Neural progenitor cell (in vitro differentiated cells): ENCODE measurements around the gene SLC17A9. TPM values are rescaled to one million over a fixed set of nuclear protein-coding genes. Genes with fewer than 3 reads are reported as not detected.
A peak's percentile ranks its signal among the peaks of the same experiment; 100 is the strongest.

ENCODE experiments used
- DNase-seq: peaks from one replicate; pipeline ENCODE4 v3.0.0-alpha.2; 2016; ENCODE audit warnings: low spot score
- H2AFZ ChIP-seq: fragments of 200-600 bp; sonication (generic); replicated peaks from 2 replicates; pipeline ENCODE4 v1.6.1; 2016; ENCODE audit warnings: antibody characterized with exemption
- H3F3A ChIP-seq: fragments of 200-600 bp; sonication (generic); 2 replicates; pipeline ENCODE4 v1.6.1; 2016; ENCODE audit warnings: antibody characterized with exemption, low read depth
- H3K27ac ChIP-seq: fragments of 200-600 bp; sonication (generic); 2 replicates; pipeline ENCODE4 v1.5.1; 2016; ENCODE audit warnings: mild to moderate bottlenecking
- H3K27me3 ChIP-seq: fragments of 200-600 bp; sonication (generic); 2 replicates; pipeline ENCODE4 v1.6.1; 2016; ENCODE audit warnings: mild to moderate bottlenecking, moderate library complexity
- H3K36me3 ChIP-seq: fragments of 200-600 bp; sonication (generic); 2 replicates; pipeline ENCODE4 v1.5.1; 2016
- H3K4me1 ChIP-seq: fragments of 200-600 bp; sonication (generic); 2 replicates; pipeline ENCODE4 v1.6.1; 2016; ENCODE audit warnings: mixed run types
- H3K4me2 ChIP-seq: fragments of 200-600 bp; sonication (generic); 2 replicates; pipeline ENCODE4 v1.6.1; 2016
- H3K4me3 ChIP-seq: fragments of 200-600 bp; sonication (generic); 2 replicates; pipeline ENCODE4 v1.5.1; 2016
- H3K79me2 ChIP-seq: fragments of 200-600 bp; sonication (generic); 2 replicates; pipeline ENCODE4 v1.6.1; 2016; ENCODE audit warnings: low read depth
- H3K9ac ChIP-seq: fragments of 200-600 bp; sonication (generic); 2 replicates; pipeline ENCODE4 v1.6.1; 2016
- H3K9me3 ChIP-seq: fragments of 200-600 bp; sonication (generic); 2 replicates; pipeline ENCODE4 v1.5.1; 2016; ENCODE audit warnings: low read depth
- H4K20me1 ChIP-seq: fragments of 200-600 bp; sonication (generic); 2 replicates; pipeline ENCODE4 v1.6.1; 2016; ENCODE audit warnings: low read depth
- H3K27ac Mint-ChIP-seq: 3 replicates; pipeline ENCODE4 v1.8.0; 2021; ENCODE audit warnings: mixed read lengths
- H3K27me3 Mint-ChIP-seq: 2 replicates; pipeline ENCODE4 v1.8.0; 2022; ENCODE audit warnings: low read depth, mild to moderate bottlenecking, inconsistent platforms, moderate library complexity, mixed read lengths; ENCODE audit not compliant: insufficient read depth
- H3K36me3 Mint-ChIP-seq: 3 replicates; pipeline ENCODE4 v1.8.0; 2021; ENCODE audit warnings: mixed read lengths
- H3K4me1 Mint-ChIP-seq: 3 replicates; pipeline ENCODE4 v1.8.0; 2021; ENCODE audit warnings: mixed read lengths
- H3K4me3 Mint-ChIP-seq: 3 replicates; pipeline ENCODE4 v1.8.0; 2021; ENCODE audit warnings: mild to moderate bottlenecking, moderate library complexity, mixed read lengths
- H3K9me3 Mint-ChIP-seq: 3 replicates; pipeline ENCODE4 v1.8.0; 2020; ENCODE audit warnings: mixed read lengths
- CTCF ChIP-seq: fragments of 200-600 bp; sonication (generic); IDR thresholded peaks from 2 replicates; pipeline ENCODE4 v1.5.1; 2017; ENCODE audit warnings: antibody characterized with exemption, mild to moderate bottlenecking
- EZH2 ChIP-seq: fragments of 200-600 bp; sonication (generic); IDR thresholded peaks from 2 replicates; pipeline ENCODE4 v1.6.1; 2017; ENCODE audit warnings: antibody characterized with exemption, mild to moderate bottlenecking, moderate library complexity
- EZH2phosphoT487 ChIP-seq: fragments of 200-600 bp; sonication (generic); IDR thresholded peaks from 2 replicates; pipeline ENCODE4 v1.6.1; 2017; ENCODE audit warnings: antibody characterized with exemption
- total RNA-seq: library from RNA; depleted of rRNA; stranded (reverse); fragments of >200 nt; gene quantifications from 2 replicates; pipeline ENCODE4 v1.2.3, GENCODE V29; 2015; ENCODE audit warnings: low replicate concordance

Gene SLC17A9
- total RNA-seq, 1 donor from 2014 or later = 0.17 TPM

DNA sequence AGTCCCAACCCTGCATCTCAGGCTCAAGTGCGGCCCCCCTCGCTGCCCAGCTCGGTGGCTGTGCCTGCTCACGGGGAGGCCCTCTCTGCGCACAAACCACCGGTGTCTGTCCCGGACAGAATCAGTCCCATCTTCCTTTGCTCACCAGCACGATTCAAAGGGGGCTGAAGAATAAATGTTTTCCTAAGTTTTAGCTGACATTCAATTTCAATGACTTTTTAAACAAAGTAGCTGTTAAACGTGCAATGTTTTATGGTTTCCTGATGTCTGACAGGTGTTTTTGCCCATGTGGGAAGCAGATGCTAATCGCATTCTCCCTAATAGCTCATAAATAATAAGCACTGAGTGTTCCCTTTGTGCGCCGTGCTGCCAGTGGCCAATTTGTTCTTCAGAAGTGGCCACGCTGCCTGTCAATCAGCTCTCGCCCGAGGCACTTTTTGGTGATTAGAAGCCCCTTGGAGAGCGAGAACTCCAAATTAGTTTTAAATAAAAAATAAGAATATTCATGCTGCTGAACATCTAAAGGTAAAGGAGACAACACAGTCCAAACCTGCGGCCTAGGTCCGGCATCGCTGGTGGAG lies 28.0 kb downstream of the SLC17A9 start:
- peak overlapping the region; percentile 53 for H3K27ac Mint-ChIP-seq
- Histone ChIP-seq H3K27me3 (peaks cover 26% of the 10 kb centered on the region), H3K4me1 (peaks cover 33% of the 10 kb centered on the region), H3K79me2 (no peaks in the 10 kb centered on the region), H4K20me1 (no peaks in the 10 kb centered on the region), H3K9me3 (no peaks in the 10 kb centered on the region), H3K4me2 (no peak overlapping the region), H3F3A (peaks cover 18% of the 10 kb centered on the region), H3K27ac (no peak overlapping the region), H3K36me3 (no peaks in the 10 kb centered on the region), H3K4me3 (no peak overlapping the region), H2AFZ (no peak overlapping the region), H3K9ac (no peak overlapping the region)
- H3K27me3 Mint-ChIP-seq = peaks cover 33% of the 10 kb centered on the region
- H3K4me3 Mint-ChIP-seq = no peak overlapping the region
- no peak for DNase-seq
- no peaks in the 10 kb centered on the region for H3K9me3 Mint-ChIP-seq
- H3K36me3 Mint-ChIP-seq = no peaks in the 10 kb centered on the region
- TF ChIP-seq EZH2 (no peak), CTCF (no peak), EZH2phosphoT487 (no peak)
- peaks cover 55% of the 10 kb centered on the region for H3K4me1 Mint-ChIP-seq

DNA sequence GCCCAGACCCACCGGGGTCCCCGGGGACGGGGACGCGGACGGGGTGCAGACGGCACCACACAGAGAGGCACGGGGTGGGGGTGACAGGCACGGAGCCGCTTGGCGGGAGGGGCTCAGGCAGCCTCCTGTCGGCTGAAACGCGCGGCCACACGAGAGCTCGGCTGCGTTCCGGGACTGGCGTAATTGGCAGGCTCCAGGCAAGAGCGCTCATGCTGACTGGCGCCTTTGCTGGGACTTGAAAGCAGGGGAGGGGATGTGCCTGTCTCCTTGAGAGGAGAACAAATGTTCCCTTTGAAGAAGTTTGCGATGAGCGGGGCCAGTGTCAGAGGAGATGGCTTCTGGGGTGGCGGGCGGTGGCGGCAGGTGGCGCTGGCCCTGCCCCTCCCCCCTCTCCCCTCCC lies 28.5 kb downstream of the SLC17A9 start:
- Mint-ChIP-seq H3K36me3 (no peaks in the 10 kb centered on the region), H3K4me3 (peak overlapping the region; percentile 50)
- no peak overlapping the region for H3K27ac ChIP-seq

DNA sequence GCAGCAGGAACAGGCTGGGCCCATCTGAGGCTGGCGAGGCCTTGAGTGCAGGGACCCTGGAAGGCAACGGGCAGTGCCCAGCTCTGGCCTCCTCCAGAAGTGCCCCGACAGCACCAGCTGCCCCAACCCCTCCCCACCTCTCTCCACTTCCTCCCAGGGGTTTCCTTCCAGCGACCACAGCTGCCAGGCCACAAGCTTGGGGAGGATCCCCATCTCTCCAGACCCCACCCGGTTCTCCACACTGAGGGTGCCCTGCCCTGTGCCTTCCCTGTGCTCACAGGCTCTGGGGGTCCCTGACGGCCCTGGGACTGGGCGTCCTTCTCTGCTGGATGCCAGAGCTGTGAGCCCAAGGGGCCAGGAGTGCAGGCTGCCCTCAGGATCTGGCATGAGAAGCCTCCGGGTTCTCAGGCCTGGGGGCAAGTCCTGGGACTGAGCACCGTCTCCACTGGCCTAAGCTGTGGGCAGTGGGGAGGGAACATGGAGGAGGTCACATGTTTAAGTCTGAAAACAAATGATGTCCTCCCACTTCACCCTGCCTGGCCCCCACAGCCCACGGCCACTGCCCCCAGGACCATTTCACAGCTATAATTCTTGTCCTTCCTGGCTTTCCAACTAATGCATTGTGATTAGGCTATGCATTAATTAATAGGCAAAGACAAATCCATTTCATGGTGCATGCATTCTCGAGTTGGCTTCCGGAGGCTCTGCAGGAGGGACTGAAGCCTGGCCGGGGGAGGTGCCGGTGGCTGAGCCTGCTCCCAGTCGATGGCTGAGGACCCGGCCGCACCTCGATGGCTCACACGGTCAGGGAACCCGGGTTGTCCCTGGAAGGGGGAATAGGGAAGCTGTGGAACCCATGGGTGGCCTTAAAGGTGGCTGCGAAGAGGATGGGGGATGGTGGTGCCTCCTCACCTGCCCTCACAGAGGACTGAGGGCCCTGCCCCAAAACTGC lies 29.9 kb downstream of the SLC17A9 start:
- no peak overlapping the region for H3K9ac ChIP-seq
- peaks cover 33% of the 10 kb centered on the region for H3K4me1 ChIP-seq
- H3K4me1 Mint-ChIP-seq = peaks cover 48% of the 10 kb centered on the region
- no peak for TF ChIP-seq EZH2
- no peak for TF ChIP-seq CTCF
- TF ChIP-seq EZH2phosphoT487 = no peak
- H3K27me3 Mint-ChIP-seq = peaks cover 20% of the 10 kb centered on the region
- no peaks in the 10 kb centered on the region for H3K36me3 Mint-ChIP-seq
- H3K4me3 ChIP-seq = no peak overlapping the region
- no peak overlapping the region for H3K4me3 Mint-ChIP-seq
- no peaks in the 10 kb centered on the region for H3K79me2 ChIP-seq
- no peaks in the 10 kb centered on the region for H4K20me1 ChIP-seq
- H3F3A ChIP-seq = peaks cover 18% of the 10 kb centered on the region
- no peak overlapping the region for H3K4me2 ChIP-seq
- H3K27me3 ChIP-seq = peaks cover 11% of the 10 kb centered on the region
- H3K27ac Mint-ChIP-seq = no peak overlapping the region
- DNase-seq = no peak
- no peak overlapping the region for H3K27ac ChIP-seq
- H2AFZ ChIP-seq = no peak overlapping the region
- H3K9me3 Mint-ChIP-seq = no peaks in the 10 kb centered on the region
- H3K9me3 ChIP-seq = no peaks in the 10 kb centered on the region
- H3K36me3 ChIP-seq = no peaks in the 10 kb centered on the region

More for the DNA sequence above, 28.5 kb downstream of the SLC17A9 start:
- no peak overlapping the region for H3K4me2 ChIP-seq
- H3K27me3 ChIP-seq = peaks cover 21% of the 10 kb centered on the region
- DNase-seq = peak; percentile 69
- no peaks in the 10 kb centered on the region for H3K36me3 ChIP-seq
- peaks cover 18% of the 10 kb centered on the region for H3F3A ChIP-seq
- no peak overlapping the region for H3K4me3 ChIP-seq
- no peak overlapping the region for H3K27ac Mint-ChIP-seq
- no peaks in the 10 kb centered on the region for H4K20me1 ChIP-seq
- no peaks in the 10 kb centered on the region for H3K79me2 ChIP-seq
- no peak overlapping the region for H3K9ac ChIP-seq
- peaks cover 55% of the 10 kb centered on the region for H3K4me1 Mint-ChIP-seq
- H3K4me1 ChIP-seq = peaks cover 33% of the 10 kb centered on the region
- H2AFZ ChIP-seq = no peak overlapping the region
- H3K9me3 ChIP-seq = no peaks in the 10 kb centered on the region
- TF ChIP-seq EZH2phosphoT487 = no peak
- TF ChIP-seq EZH2 = no peak
- TF ChIP-seq CTCF = no peak
- peaks cover 28% of the 10 kb centered on the region for H3K27me3 Mint-ChIP-seq
- H3K9me3 Mint-ChIP-seq = no peaks in the 10 kb centered on the region
